Vagina (tissue), 2 donors: Measurements from ENCODE around the gene TBL1X. TPM values are rescaled to one million over a fixed set of nuclear protein-coding genes. Genes with fewer than 3 reads are reported as not detected.

ENCODE experiments used
- DNase-seq, 2 donors: peaks; one replicate each; pipeline ENCODE4 v3.0.0-alpha.2; 2017; ENCODE audit errors: extremely low spot score in 2 of 2
- H3K27ac ChIP-seq: fragments of 200-600 bp; sonication (generic); one replicate; pipeline ENCODE4 v1.5.1; 2019
- H3K27me3 ChIP-seq: fragments of 200-600 bp; sonication (generic); one replicate; pipeline ENCODE4 v1.5.1; 2019
- H3K36me3 ChIP-seq, 2 donors: fragments of 200-600 bp; sonication (generic); one replicate each; pipeline ENCODE4 v1.5.1; 2017 to 2019
- H3K4me1 ChIP-seq: fragments of 200-600 bp; sonication (generic); one replicate; pipeline ENCODE4 v1.5.1; 2019
- H3K4me3 ChIP-seq, 2 donors: fragments of 200-600 bp; sonication (generic); 1 replicate in 1 of 2; 2 replicates in 1 of 2; pipeline ENCODE4 v1.5.1; 2016 to 2019
- H3K9me3 ChIP-seq: fragments of 200-600 bp; sonication (generic); one replicate; pipeline ENCODE4 v1.5.1; 2019
- CTCF ChIP-seq, 3 experiments: fragments of 450-650 bp in 2 of 3; fragments of 200-600 bp in 1 of 3; sonication (generic) in 1 of 3; IDR thresholded peaks; one replicate each; pipeline ENCODE4 v1.5.1; 2017 to 2019; ENCODE audit warnings: antibody characterized with exemption in 3 of 3, mild to moderate bottlenecking in 2 of 3, moderate library complexity in 2 of 3
- POLR2A ChIP-seq, 2 donors: fragments of 450-650 bp; IDR thresholded peaks; one replicate each; pipeline ENCODE4 v1.6.1; 2017; ENCODE audit warnings: antibody characterized with exemption in 2 of 2, mild to moderate bottlenecking in 2 of 2, moderate library complexity in 2 of 2
- POLR2AphosphoS5 ChIP-seq, 2 donors: sonication (generic); formaldehyde crosslinking; IDR thresholded peaks; one replicate each; pipeline ENCODE4 v1.9.0; 2017; ENCODE audit warnings: antibody characterized with exemption in 2 of 2, mild to moderate bottlenecking in 2 of 2, low read depth in 1 of 2; ENCODE audit not compliant: insufficient read depth in 1 of 2
- intact Hi-C: fragments of 100-400 bp; cut with DNase I; formaldehyde crosslinking; loops from one replicate; pipeline ENCODE4 v1.15.1; 2023
- total RNA-seq: library from RNA; depleted of rRNA; stranded (reverse); fragments of >200 nt; gene quantifications from one replicate; pipeline ENCODE4 v1.2.3, GENCODE V29; 2016

The TBL1X gene
- total RNA-seq, 1 donor from 2014 or later: 41.3 TPM

DNA sequence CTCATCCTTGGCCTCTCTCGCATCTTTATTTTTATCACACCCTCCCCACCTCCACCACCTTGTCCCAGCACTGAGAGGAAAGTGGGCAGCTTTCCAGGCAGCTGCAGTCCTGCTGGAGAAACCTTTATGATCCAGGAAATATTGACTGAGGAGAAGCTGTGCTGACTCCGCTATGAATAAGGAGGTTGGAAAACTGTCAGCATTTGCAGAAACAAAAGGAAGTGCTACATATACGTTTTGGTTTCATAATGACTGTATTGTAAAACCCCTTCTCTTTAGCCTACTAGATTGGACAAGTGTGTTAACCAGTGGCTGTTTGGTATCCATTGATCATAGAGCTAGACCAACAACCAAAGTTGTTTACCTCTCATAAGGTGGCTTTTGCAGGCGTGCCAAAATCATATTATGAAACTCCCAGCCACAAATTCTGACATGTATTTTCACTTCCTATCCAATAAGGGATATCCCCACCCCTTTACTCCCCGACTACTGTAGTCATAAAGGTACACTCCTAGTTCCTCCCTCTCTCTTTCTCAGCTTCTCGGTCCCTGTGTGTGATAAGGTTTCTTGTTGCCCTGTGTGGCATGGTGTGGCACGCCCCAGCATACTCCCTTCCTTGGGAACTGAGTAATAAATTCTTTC is 212.4 kb downstream of the TBL1X start:
- H3K4me1 ChIP-seq: no peaks in the 10 kb centered on the region
- DNase-seq: no peak
- TF ChIP-seq POLR2AphosphoS5 (IDR thresholded peaks at IDR 0.05; ENCODE audit: insufficient read depth in 1 of 2, low read depth in 1 of 2) (no peak), CTCF (IDR thresholded peaks at IDR 0.05) (no peak), POLR2A (IDR thresholded peaks at IDR 0.05) (no peak)
- intact Hi-C loops: no loop called here
- H3K27me3 ChIP-seq: no peaks in the 10 kb centered on the region
- no peak overlapping the region for H3K4me3 ChIP-seq
- H3K27ac ChIP-seq: no peak overlapping the region
- no peaks in the 10 kb centered on the region for H3K9me3 ChIP-seq
- no peaks in the 10 kb centered on the region for H3K36me3 ChIP-seq

- no peak overlapping the region for H3K27ac ChIP-seq
- no peaks in the 10 kb centered on the region for H3K36me3 ChIP-seq
- H3K9me3 ChIP-seq: no peaks in the 10 kb centered on the region
- no peaks in the 10 kb centered on the region for H3K27me3 ChIP-seq
- DNase-seq: no peak
- H3K4me1 ChIP-seq: no peaks in the 10 kb centered on the region
- intact Hi-C loops: no loop called here
- H3K4me3 ChIP-seq: no peak overlapping the region
- no peak for TF ChIP-seq POLR2A (IDR thresholded peaks at IDR 0.05)
Measured at GRCh38 chrX:9678215-9678965, 213.5 kb downstream of the TBL1X start.

GRCh38 chrX:9681011-9681410 is 216.2 kb downstream of the TBL1X start:
- H3K36me3 ChIP-seq: no peaks in the 10 kb centered on the region
- no peaks in the 10 kb centered on the region for H3K4me1 ChIP-seq
- DNase-seq: no peak
- no peaks in the 10 kb centered on the region for H3K9me3 ChIP-seq
- no peak for TF ChIP-seq CTCF (IDR thresholded peaks at IDR 0.05)
- no peak for TF ChIP-seq POLR2A (IDR thresholded peaks at IDR 0.05)
- TF ChIP-seq POLR2AphosphoS5 (IDR thresholded peaks at IDR 0.05; ENCODE audit: insufficient read depth in 1 of 2, low read depth in 1 of 2): no peak
- no peak overlapping the region for H3K27ac ChIP-seq
- H3K4me3 ChIP-seq: no peak overlapping the region
- intact Hi-C loops: loop anchor here (5.0 kb wide), 1 partner anchor 209 kb away; no protein-coding TSS in a partner anchor
- H3K27me3 ChIP-seq: no peaks in the 10 kb centered on the region

GRCh38 chrX:9681422-9681821 is 216.6 kb downstream of the TBL1X start:
- Histone ChIP-seq H3K4me1 (no peaks in the 10 kb centered on the region), H3K36me3 (no peaks in the 10 kb centered on the region), H3K9me3 (no peaks in the 10 kb centered on the region), H3K4me3 (no peak overlapping the region), H3K27me3 (no peaks in the 10 kb centered on the region), H3K27ac (no peak overlapping the region)
- DNase-seq: no peak
- no peak for TF ChIP-seq CTCF (IDR thresholded peaks at IDR 0.05)
- intact Hi-C loops: loop anchor here (5.0 kb wide), 1 partner anchor 209 kb away; no protein-coding TSS in a partner anchor

- Histone ChIP-seq H3K4me1 (no peaks in the 10 kb centered on the region), H3K36me3 (no peaks in the 10 kb centered on the region), H3K4me3 (no peak overlapping the region), H3K9me3 (no peaks in the 10 kb centered on the region), H3K27me3 (no peaks in the 10 kb centered on the region), H3K27ac (no peak overlapping the region)
- DNase-seq: no peak
- no peak for TF ChIP-seq POLR2A (IDR thresholded peaks at IDR 0.05)
- no peak for TF ChIP-seq POLR2AphosphoS5 (IDR thresholded peaks at IDR 0.05; ENCODE audit: insufficient read depth in 1 of 2, low read depth in 1 of 2)
- no peak for TF ChIP-seq CTCF (IDR thresholded peaks at IDR 0.05)
- intact Hi-C loops: loop anchor here (5.0 kb wide), 1 partner anchor 210 kb away; no protein-coding TSS in a partner anchor
Measured at GRCh38 chrX:9682456-9682855, 217.6 kb downstream of the TBL1X start.
